Kidney (tissue), 14 donors: ENCODE data around the gene SNX14. TPM values are rescaled to one million over a fixed set of nuclear protein-coding genes. Genes with fewer than 3 reads are reported as not detected.

Source experiments
- DNase-seq, 5 donors: peaks; one replicate each; pipeline ENCODE4 v3.0.0-alpha.2; 2013 to 2020
- FAIRE-seq: peaks from 2 replicates; lab custom pipeline; 2012; peaks lifted over from hg19 to GRCh38; lab: Jason Lieb, UNC
- H3K27ac ChIP-seq, 2 donors: one replicate each; pipeline ENCODE4 v1.7.0; 2013; ENCODE audit warnings: low read depth in 2 of 2, low read length in 2 of 2, inconsistent platforms in 1 of 2
- H3K27me3 ChIP-seq: one replicate; pipeline ENCODE4 v1.7.1; 2013; ENCODE audit warnings: low read length, inconsistent platforms; ENCODE audit not compliant: control insufficient read depth, insufficient read depth
- H3K36me3 ChIP-seq, 3 donors: one replicate each; pipeline versions ENCODE4 v1.7.0 to v1.7.1; 2013; ENCODE audit warnings: low read length in 3 of 3, control low read depth in 1 of 3, inconsistent platforms in 1 of 3; ENCODE audit not compliant: insufficient read depth in 3 of 3, control insufficient read depth in 2 of 3
- H3K4me1 ChIP-seq, 3 donors: one replicate each; pipeline versions ENCODE4 v1.7.0 to v1.7.1; 2013; ENCODE audit warnings: low read length in 3 of 3, inconsistent platforms in 1 of 3, low read depth in 1 of 3; ENCODE audit not compliant: control insufficient read depth in 2 of 3, insufficient read depth in 2 of 3
- H3K4me3 ChIP-seq, 3 donors: one replicate each; pipeline versions ENCODE4 v1.7.0 to v1.8.1; 2013; ENCODE audit warnings: low read length in 3 of 3, control low read depth in 1 of 3, inconsistent platforms in 1 of 3
- H3K9ac ChIP-seq, 3 donors: one replicate each; pipeline versions ENCODE4 v1.7.0 to v1.7.1; 2013; ENCODE audit warnings: low read length in 3 of 3, control low read depth in 1 of 3, inconsistent platforms in 1 of 3
- H3K9me3 ChIP-seq, 3 donors: one replicate each; pipeline versions ENCODE4 v1.7.0 to v1.7.1; 2013; ENCODE audit warnings: low read length in 3 of 3, control low read depth in 1 of 3, inconsistent platforms in 1 of 3; ENCODE audit not compliant: control insufficient read depth in 2 of 3, insufficient read depth in 1 of 3
- CTCF ChIP-seq: IDR thresholded peaks from 3 replicates; pipeline ENCODE4 v1.5.1; 2012; ENCODE audit warnings: mild to moderate bottlenecking, moderate library complexity, borderline replicate concordance; ENCODE audit not compliant: insufficient read depth; ENCODE audit errors: extremely low read depth
- intact Hi-C: fragments of 100-400 bp; cut with DNase I; formaldehyde crosslinking; loops from one replicate; pipeline ENCODE4 v1.11.1; 2022
- polyA plus RNA-seq: library from polyadenylated mRNA; stranded (reverse); fragments of 350-450 nt; fragmentation: Illumina TruSeq; extraction: RNeasy Lipid Tissue Mini Kit (QIAGEN cat#74804); gene quantifications from one replicate; pipeline ENCODE4 v1.2.3, GENCODE V29; 2014; ENCODE audit warnings: low read depth, low replicate concordance; ENCODE audit not compliant: insufficient read depth
- total RNA-seq: library from RNA; stranded (reverse); fragmentation: NEBNext Ultra II Directional; extraction: Animal tissue kit (Norgen Biotek cat#: 25700); gene quantifications from one replicate; pipeline ENCODE4 v1.2.1, GENCODE V29; 2021
- donor health status: control.
- donor health status: control.
- donor health status: control.
- donor health status: control.
- donor health status: control.
- donor health status: DM: yes; HTN: yes; CAD: no.
- donor health status: Normal renal cell carcinoma (clear cell type).

SNX14 gene
- total and polyA plus RNA-seq, 2 donors from 2014 or later, result 100 to 125 TPM

DNA sequence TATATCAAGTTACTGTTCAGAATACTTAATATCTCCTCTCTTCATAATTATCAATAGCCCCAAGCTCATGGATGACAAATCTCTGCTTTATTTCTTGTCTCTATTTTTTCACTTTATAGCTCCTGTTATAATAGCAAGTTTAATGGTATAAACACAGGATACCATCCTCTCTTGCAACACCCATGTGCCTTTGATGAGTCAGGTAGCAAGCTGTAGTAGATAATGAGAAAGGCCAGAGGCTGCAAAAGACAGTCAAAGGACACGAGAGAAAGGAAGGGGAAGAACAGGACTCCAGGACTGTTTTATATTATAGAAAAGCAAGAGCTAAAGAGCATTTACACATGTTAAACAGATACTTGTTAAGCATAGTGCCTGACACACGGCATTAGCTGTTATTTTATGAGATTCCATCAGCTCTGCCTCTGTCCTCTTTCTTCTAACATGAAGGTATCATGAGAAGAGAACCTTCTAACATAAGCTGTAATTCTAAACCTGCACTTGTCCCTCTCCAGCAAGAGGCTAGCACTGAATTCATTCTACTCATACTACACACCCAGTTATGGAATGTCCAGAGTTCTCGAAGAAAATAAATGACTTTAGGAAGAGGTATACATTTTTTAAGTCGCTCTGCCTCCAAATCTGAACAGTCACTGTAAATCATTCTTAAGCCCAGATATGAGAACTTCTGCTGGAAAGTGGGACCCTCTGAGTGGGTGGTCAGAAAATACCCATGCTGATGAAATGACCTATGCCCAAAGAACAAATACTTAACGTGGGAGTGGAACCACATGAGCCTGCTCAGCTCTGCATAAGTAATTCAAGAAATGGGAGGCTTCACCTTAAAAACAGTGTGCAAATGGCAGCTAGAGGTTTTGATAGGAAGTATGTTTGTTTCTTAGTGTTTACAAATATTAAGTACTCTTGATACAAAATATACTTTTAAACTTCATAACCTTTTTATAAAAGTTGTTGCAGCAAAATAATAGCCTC is 98.8 kb downstream of the SNX14 start:
- no peak for FAIRE-seq
- Histone ChIP-seq H3K9me3 (no peaks in the 10 kb centered on the region), H3K4me3 (no peak overlapping the region), H3K27ac (no peak overlapping the region), H3K36me3 (no peaks in the 10 kb centered on the region), H3K27me3 (no peaks in the 10 kb centered on the region), H3K4me1 (no peaks in the 10 kb centered on the region), H3K9ac (no peak overlapping the region)
- no peak for TF ChIP-seq CTCF
- intact Hi-C loops, result no loop called here
- no peak for DNase-seq

- DNase-seq, result no peak
- no peak overlapping the region for H3K4me3 ChIP-seq
- no peak for FAIRE-seq
- no peak for TF ChIP-seq CTCF
- H3K27ac ChIP-seq, result no peak overlapping the region
- no peaks in the 10 kb centered on the region for H3K27me3 ChIP-seq
- H3K4me1 ChIP-seq, result no peaks in the 10 kb centered on the region
- intact Hi-C loops, result no loop called here
- no peaks in the 10 kb centered on the region for H3K36me3 ChIP-seq
- H3K9me3 ChIP-seq, result no peaks in the 10 kb centered on the region
- H3K9ac ChIP-seq, result no peak overlapping the region
Observed at GRCh38 chr6:85493389-85493788, 100.3 kb downstream of the SNX14 start.

GRCh38 chr6:85490516-85491248 is 103.0 kb downstream of the SNX14 start:
- H3K9ac ChIP-seq, result no peak overlapping the region
- H3K9me3 ChIP-seq, result no peaks in the 10 kb centered on the region
- intact Hi-C loops, result no loop called here
- H3K36me3 ChIP-seq, result no peaks in the 10 kb centered on the region
- H3K27ac ChIP-seq, result no peak overlapping the region
- no peak for FAIRE-seq
- no peaks in the 10 kb centered on the region for H3K27me3 ChIP-seq
- H3K4me3 ChIP-seq, result no peak overlapping the region
- no peak for TF ChIP-seq CTCF
- H3K4me1 ChIP-seq, result no peaks in the 10 kb centered on the region
- DNase-seq, result no peak
